Measurements from ENCODE around the gene FASN.

Gene FASN

DNA sequence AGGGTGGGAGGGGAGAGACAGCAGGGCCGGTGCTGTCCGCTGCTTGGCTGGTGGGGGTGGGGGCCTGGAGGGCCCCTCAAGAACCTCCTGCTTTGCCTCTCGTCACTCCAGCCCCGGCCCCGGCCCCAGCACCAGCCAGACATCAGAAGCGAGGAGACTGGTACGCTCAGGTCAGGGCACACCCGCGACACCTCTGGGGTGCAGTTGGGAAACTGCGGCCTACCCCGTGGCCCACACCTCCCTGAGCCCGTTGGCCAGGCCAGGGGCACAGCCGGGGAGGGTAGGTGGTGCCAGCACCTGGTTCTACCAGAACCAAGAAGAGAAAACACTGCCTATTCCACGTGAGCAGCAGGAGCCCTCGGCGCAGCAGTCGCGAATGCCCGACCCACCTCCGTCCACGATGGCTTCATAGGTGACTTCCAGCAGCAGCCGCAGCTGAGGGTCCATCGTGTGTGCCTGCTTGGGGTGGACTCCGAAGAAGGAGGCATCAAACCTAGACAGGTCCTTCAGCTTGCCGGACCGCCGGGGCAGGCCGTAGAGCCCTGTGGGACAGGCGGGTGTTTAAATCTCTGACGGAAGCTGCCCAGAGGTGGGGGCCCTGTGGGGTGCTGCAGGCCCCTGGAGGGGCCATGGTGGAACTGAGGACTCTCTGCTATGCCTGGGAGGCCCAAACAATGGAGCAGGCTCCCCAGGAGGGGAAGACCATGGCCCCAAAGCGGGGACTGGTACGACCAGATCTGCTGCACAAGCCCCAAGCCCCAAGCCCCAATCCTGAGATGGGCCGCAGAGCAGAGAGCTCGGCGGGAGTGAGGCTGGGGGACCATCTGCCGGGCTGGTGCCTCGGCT is 2.9 kb downstream of the FASN start:
- DNase-seq (ENCODE audit: low read depth, low spot score): no peak
- TF ChIP-seq FOXP2 (optimal IDR thresholded peaks at IDR 0.05; ENCODE audit: control extremely low read depth, extremely low read length, insufficient read depth): no peak
- TF ChIP-seq POLR2AphosphoS5 (IDR thresholded peaks at IDR 0.05; ENCODE audit: borderline replicate concordance, low read depth, low read length): no peak
- TF ChIP-seq EZH2 (IDR thresholded peaks at IDR 0.05): no peak
- H3K9me3 ChIP-seq (ENCODE audit: low read depth, low read length): no peaks in the 10 kb centered on the region
- H3K9ac ChIP-seq (ENCODE audit: insufficient read length): peak overlapping the region; percentile 97
- peaks cover 58% of the 10 kb centered on the region for H3K36me3 ChIP-seq (ENCODE audit: insufficient read depth, low read length)
- H3K27ac ChIP-seq: peak overlapping the region; percentile 49; the same call in 1 of the 2 replicates
- peak overlapping the region; percentile 91 for H3K4me3 ChIP-seq

DNA sequence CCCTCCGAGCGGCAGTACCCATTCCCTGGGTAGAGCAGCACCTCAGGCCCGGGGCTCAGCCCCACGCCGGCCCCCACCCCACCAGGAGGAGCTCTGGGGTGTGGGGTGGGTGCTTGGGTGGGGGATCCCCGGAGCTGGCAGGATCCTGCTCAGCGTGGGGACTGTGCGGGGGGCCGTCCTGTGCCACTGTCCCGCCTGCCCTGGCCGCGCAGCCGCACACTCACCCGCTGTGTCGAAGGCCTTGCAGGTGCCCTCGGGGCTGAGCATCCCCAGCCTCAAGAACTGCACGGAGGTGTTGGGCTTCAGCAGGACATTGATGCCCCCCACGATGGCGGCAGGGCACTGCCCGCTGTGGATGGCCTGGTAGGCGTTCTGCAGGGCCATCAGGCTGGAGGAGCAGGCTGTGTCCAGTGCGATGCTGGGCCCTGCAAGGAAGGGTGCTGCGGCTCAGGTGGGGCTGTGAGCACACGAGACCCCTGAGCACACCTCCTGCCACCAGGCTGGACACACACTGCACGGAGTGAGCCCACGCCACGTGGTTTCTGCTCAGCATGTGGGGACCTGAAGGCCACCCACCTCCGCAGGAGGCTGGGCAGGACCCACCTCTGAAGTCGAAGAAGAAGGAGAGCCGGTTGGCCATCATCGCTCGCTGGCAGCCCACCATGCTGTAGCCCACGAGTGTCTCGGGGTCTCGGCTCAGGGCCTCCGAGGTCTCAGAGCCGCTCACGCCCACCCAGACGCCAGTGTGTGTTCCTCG is 4.9 kb downstream of the FASN start:
- no peak for DNase-seq (ENCODE audit: low read depth, low spot score)
- H3K9me3 ChIP-seq (ENCODE audit: low read depth, low read length): no peaks in the 10 kb centered on the region
- no peak for TF ChIP-seq EZH2 (IDR thresholded peaks at IDR 0.05)
- no peak; the same call in 1 of the 2 replicates for TF ChIP-seq POLR2AphosphoS5 (IDR thresholded peaks at IDR 0.05; ENCODE audit: borderline replicate concordance, low read depth, low read length)
- no peak for TF ChIP-seq FOXP2 (optimal IDR thresholded peaks at IDR 0.05; ENCODE audit: control extremely low read depth, extremely low read length, insufficient read depth)
- peaks cover 78% of the 10 kb centered on the region for H3K36me3 ChIP-seq (ENCODE audit: insufficient read depth, low read length)
- H3K9ac ChIP-seq (ENCODE audit: insufficient read length): no peak overlapping the region
- H3K27ac ChIP-seq: no peak overlapping the region
- no peak overlapping the region for H3K4me3 ChIP-seq

DNA sequence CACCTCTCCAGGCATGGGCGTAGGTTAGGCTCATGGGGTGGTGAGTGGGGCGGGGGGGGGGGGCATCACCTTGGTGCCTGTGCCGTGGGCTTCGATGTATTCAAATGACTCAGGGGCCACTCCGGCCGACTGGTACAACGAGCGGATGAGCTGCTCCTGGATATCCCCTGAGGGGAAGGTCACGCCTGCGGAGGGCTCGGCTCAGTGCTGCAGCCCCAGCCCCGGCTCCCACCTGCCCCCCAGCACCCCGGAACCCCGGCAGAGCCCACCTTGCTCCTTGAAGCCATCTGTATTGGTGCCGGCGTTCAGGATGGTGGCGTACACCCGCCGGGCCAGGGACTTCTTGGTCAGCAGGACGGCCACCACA is 5.4 kb downstream of the FASN start:
- TF ChIP-seq FOXP2 (optimal IDR thresholded peaks at IDR 0.05; ENCODE audit: control extremely low read depth, extremely low read length, insufficient read depth): no peak
- no peak for TF ChIP-seq EZH2 (IDR thresholded peaks at IDR 0.05)
- TF ChIP-seq POLR2AphosphoS5 (IDR thresholded peaks at IDR 0.05; ENCODE audit: borderline replicate concordance, low read depth, low read length): no peak
- H3K4me3 ChIP-seq: no peak overlapping the region
- no peaks in the 10 kb centered on the region for H3K9me3 ChIP-seq (ENCODE audit: low read depth, low read length)
- DNase-seq (ENCODE audit: low read depth, low spot score): no peak
- H3K36me3 ChIP-seq (ENCODE audit: insufficient read depth, low read length): peaks cover 83% of the 10 kb centered on the region
- no peak overlapping the region for H3K27ac ChIP-seq
- H3K9ac ChIP-seq (ENCODE audit: insufficient read length): no peak overlapping the region

DNA sequence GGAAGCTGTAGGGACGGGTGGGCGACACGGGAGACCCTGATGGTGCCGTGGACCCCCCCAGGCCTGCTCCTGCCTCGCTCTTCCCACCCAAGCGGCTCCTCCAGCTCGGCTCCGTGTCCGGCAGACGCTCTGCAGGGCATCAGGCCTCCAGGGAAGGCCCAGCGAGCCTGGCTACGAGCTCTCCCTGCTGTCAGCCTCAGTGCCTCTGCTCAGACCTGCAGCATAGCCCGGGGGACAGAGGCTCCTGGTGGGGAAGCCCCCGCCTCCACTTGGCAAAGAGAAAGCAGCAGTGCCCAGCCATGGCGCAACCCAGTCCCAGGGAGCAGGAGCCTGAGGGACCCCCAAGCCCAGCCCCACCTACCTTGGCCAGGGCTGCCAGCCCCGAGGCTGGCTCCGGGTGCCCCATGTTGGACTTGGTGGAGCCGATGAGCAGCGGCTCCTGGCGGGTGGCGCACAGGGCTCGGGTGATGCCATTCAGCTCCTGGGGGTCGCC is 5.9 kb downstream of the FASN start:
- no peaks in the 10 kb centered on the region for H3K9me3 ChIP-seq (ENCODE audit: low read depth, low read length)
- TF ChIP-seq POLR2AphosphoS5 (IDR thresholded peaks at IDR 0.05; ENCODE audit: borderline replicate concordance, low read depth, low read length) (no peak), FOXP2 (optimal IDR thresholded peaks at IDR 0.05; ENCODE audit: control extremely low read depth, extremely low read length, insufficient read depth) (no peak), EZH2 (IDR thresholded peaks at IDR 0.05) (no peak)
- no peak for DNase-seq (ENCODE audit: low read depth, low spot score)
- H3K4me3 ChIP-seq: no peak overlapping the region
- peaks cover 88% of the 10 kb centered on the region for H3K36me3 ChIP-seq (ENCODE audit: insufficient read depth, low read length)
- no peak overlapping the region for H3K27ac ChIP-seq
- H3K9ac ChIP-seq (ENCODE audit: insufficient read length): no peak overlapping the region

DNA sequence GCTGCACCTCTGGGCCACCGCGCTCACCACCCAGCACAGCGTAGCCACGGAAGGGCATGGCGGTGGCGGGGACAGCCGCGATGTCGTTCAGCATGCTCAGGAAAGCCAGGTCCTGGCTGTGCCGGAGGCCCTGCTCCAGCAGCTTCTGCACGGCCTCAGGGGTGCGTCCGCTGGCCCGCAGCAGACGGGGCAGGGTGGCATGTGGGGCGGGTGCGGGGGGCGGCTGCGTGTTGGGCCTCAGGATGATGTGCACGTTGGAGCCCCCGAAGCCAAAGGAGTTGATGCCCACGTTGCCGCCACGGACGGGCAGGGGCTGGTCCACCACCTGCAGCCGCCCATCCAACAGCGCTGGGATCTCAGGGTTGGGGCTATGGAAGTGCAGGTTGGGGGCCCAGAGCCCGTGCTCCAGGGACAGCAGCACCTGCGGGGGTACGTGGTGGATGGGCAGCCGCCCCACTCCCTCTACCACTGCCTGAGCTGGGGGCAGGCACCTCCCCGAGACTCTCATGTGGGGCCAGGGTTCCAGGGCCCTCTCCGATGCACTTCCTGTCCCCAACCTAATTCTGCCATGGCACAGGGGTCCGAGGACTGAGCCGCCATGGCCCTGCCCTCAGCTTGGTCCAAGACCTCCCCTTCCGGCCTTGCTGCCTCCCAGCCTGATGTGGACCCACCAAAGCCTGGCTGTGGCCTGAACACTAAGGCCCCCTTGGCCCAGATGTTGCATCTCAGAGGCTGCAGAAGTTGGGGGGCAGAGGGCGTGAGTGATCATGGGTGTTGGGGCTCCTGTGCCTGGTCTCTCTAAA is 6.6 kb downstream of the FASN start:
- no peak overlapping the region for H3K9ac ChIP-seq (ENCODE audit: insufficient read length)
- peaks cover 94% of the 10 kb centered on the region for H3K36me3 ChIP-seq (ENCODE audit: insufficient read depth, low read length)
- no peak overlapping the region for H3K4me3 ChIP-seq
- no peak overlapping the region for H3K27ac ChIP-seq
- DNase-seq (ENCODE audit: low read depth, low spot score): no peak
- TF ChIP-seq FOXP2 (optimal IDR thresholded peaks at IDR 0.05; ENCODE audit: control extremely low read depth, extremely low read length, insufficient read depth) (no peak), EZH2 (IDR thresholded peaks at IDR 0.05) (no peak), POLR2AphosphoS5 (IDR thresholded peaks at IDR 0.05; ENCODE audit: borderline replicate concordance, low read depth, low read length) (no peak)
- H3K9me3 ChIP-seq (ENCODE audit: low read depth, low read length): no peaks in the 10 kb centered on the region

DNA sequence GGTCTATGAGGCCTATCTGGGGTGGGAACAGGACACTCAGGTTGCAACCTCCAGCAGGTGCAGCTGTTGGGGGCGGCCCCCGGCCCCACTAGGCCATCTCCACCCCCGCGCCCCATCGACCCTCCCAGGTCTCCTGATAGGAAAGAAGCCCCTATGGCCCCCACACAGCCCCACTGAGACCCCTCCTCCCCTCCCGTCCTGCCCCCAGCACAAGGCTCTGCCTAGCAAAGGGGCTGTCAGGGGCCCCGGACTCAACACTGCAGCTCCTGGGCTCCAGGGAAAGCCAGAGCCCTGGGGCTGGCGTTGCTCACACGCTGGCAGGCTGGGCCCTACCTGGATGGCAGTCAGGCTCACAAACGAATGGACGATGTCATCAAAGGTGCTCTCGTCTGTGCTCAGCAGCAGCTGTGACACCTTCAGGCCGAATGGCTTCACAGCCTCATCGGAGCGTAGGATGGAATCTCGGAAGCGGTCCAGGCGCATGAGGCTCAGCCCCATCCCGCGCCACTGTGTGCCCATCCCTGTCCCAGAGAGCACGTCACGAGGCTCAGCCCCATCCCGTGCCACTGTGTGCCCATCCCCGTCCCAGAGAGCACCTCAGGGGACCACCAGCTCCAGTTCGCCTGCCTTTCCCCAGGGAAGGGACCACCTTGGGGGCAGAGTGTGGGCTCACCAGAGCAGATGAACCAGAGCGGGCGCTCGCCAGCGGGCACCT is 7.3 kb downstream of the FASN start:
- H3K9me3 ChIP-seq (ENCODE audit: low read depth, low read length): no peaks in the 10 kb centered on the region
- TF ChIP-seq FOXP2 (optimal IDR thresholded peaks at IDR 0.05; ENCODE audit: control extremely low read depth, extremely low read length, insufficient read depth): no peak
- no peak for TF ChIP-seq POLR2AphosphoS5 (IDR thresholded peaks at IDR 0.05; ENCODE audit: borderline replicate concordance, low read depth, low read length)
- no peak for TF ChIP-seq EZH2 (IDR thresholded peaks at IDR 0.05)
- no peak overlapping the region for H3K9ac ChIP-seq (ENCODE audit: insufficient read length)
- no peak overlapping the region for H3K27ac ChIP-seq
- DNase-seq (ENCODE audit: low read depth, low spot score): no peak
- H3K4me3 ChIP-seq: no peak overlapping the region
- H3K36me3 ChIP-seq (ENCODE audit: insufficient read depth, low read length): peaks cover 94% of the 10 kb centered on the region

DNA sequence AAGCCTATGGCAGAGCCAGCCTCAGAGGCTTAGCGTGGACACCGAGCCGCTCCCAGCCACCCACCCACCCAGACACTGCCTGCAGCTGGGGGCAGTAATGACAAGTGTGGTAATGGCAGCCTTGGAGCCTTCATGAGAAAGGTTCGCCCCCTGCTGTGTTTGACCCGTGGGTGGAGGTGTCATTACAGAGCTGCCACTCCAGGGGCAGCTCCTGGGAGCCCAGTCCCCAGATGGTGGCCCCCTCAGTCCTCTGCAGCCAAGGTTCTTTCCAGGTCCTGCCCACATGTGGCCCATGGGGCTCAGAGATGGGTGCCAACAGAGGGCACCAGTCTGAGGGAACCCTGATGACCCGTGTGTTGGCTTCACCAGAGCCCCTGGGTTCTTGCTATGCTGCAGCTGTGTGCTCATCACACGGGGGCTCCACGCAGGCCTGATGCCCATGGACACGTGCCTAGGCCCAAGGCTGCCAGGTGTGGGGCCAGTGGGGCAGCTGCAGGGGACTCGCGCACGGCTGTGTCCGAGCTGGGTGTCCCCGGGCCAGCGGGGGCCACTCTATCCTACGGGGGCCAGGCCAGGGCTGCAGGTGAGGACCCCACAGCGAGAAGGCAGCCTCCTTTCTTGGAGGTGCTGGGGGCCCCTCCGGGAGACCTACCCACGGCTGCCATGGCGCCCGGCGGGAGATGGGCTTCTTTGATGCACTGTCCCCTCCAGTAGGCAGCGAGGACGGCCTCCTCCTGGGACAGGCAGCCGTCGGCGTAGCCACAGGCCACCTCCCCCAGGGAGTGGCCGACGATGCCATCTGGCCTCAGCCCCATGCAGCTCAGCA is 8.1 kb downstream of the FASN start:
- Histone ChIP-seq H3K4me3 (no peak overlapping the region), H3K9ac (ENCODE audit: insufficient read length) (no peak overlapping the region), H3K9me3 (ENCODE audit: low read depth, low read length) (no peaks in the 10 kb centered on the region), H3K27ac (no peak overlapping the region), H3K36me3 (ENCODE audit: insufficient read depth, low read length) (peaks cover 94% of the 10 kb centered on the region)
- no peak for TF ChIP-seq EZH2 (IDR thresholded peaks at IDR 0.05)
- TF ChIP-seq FOXP2 (optimal IDR thresholded peaks at IDR 0.05; ENCODE audit: control extremely low read depth, extremely low read length, insufficient read depth): no peak
- TF ChIP-seq POLR2AphosphoS5 (IDR thresholded peaks at IDR 0.05; ENCODE audit: borderline replicate concordance, low read depth, low read length): no peak
- DNase-seq (ENCODE audit: low read depth, low spot score): no peak
